Measurements from ENCODE around the gene GRM4.

- TF ChIP-seq, protein P1, sequence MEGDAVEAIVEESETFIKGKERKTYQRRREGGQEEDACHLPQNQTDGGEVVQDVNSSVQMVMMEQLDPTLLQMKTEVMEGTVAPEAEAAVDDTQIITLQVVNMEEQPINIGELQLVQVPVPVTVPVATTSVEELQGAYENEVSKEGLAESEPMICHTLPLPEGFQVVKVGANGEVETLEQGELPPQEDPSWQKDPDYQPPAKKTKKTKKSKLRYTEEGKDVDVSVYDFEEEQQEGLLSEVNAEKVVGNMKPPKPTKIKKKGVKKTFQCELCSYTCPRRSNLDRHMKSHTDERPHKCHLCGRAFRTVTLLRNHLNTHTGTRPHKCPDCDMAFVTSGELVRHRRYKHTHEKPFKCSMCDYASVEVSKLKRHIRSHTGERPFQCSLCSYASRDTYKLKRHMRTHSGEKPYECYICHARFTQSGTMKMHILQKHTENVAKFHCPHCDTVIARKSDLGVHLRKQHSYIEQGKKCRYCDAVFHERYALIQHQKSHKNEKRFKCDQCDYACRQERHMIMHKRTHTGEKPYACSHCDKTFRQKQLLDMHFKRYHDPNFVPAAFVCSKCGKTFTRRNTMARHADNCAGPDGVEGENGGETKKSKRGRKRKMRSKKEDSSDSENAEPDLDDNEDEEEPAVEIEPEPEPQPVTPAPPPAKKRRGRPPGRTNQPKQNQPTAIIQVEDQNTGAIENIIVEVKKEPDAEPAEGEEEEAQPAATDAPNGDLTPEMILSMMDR (IDR thresholded peaks at IDR 0.05; ENCODE audit: low read length) = no peak
- TF ChIP-seq EZH2 (IDR thresholded peaks at IDR 0.05; ENCODE audit: borderline replicate concordance, low read length) = no peak
Observed at GRCh38 chr6:34035704-34036356, 110.1 kb downstream of the GRM4 start.

All from OCI-LY1 (cell line).